KMS-11 (cell line): ENCODE data around the gene RRBP1.

ENCODE experiments used
- H2AFZ ChIP-seq: fragments of 200-600 bp; sonication (generic); 2 replicates; pipeline ENCODE4 v1.6.1; 2016; ENCODE audit warnings: antibody characterized with exemption, mixed run types, low read depth
- H3K27ac ChIP-seq: fragments of 200-600 bp; sonication (generic); 2 replicates; pipeline ENCODE4 v1.6.1; 2016; ENCODE audit warnings: mild to moderate bottlenecking, mixed run types
- H3K27me3 ChIP-seq: fragments of 200-600 bp; sonication (generic); 2 replicates; pipeline ENCODE4 v1.6.1; 2017; ENCODE audit warnings: mild to moderate bottlenecking, low read depth, mixed run types, moderate library complexity; ENCODE audit not compliant: insufficient read depth
- H3K36me3 ChIP-seq: fragments of 200-600 bp; sonication (generic); 2 replicates; pipeline ENCODE4 v1.6.1; 2017; ENCODE audit warnings: mild to moderate bottlenecking, mixed run types; ENCODE audit not compliant: insufficient read depth
- H3K4me1 ChIP-seq: fragments of 200-600 bp; sonication (generic); 2 replicates; pipeline ENCODE4 v1.6.1; 2016; ENCODE audit warnings: mild to moderate bottlenecking, low read depth, mixed run types; ENCODE audit not compliant: poor library complexity, severe bottlenecking
- H3K4me2 ChIP-seq: fragments of 200-600 bp; sonication (generic); 2 replicates; pipeline ENCODE4 v1.7.0; 2016; ENCODE audit warnings: mild to moderate bottlenecking, mixed run types
- H3K4me3 ChIP-seq: fragments of 200-600 bp; sonication (generic); IDR thresholded peaks from 2 replicates; pipeline ENCODE4 v1.6.1; 2017; ENCODE audit warnings: low read depth, low read length, mixed read lengths; ENCODE audit not compliant: insufficient read depth
- H3K79me2 ChIP-seq: fragments of 200-600 bp; sonication (generic); 2 replicates; pipeline ENCODE4 v1.6.1; 2016; ENCODE audit warnings: low read depth, mixed run types; ENCODE audit not compliant: insufficient read depth
- H3K9ac ChIP-seq: fragments of 200-600 bp; sonication (generic); 2 replicates; pipeline ENCODE4 v1.6.1; 2016; ENCODE audit warnings: mild to moderate bottlenecking, mixed run types
- H4K20me1 ChIP-seq: fragments of 200-600 bp; sonication (generic); 2 replicates; pipeline ENCODE4 v1.6.1; 2016; ENCODE audit warnings: mild to moderate bottlenecking, mixed run types; ENCODE audit not compliant: insufficient read depth
- CTCF ChIP-seq: fragments of 200-600 bp; sonication (generic); conservative IDR thresholded peaks from 2 replicates; pipeline ENCODE4 v1.6.1; 2017; ENCODE audit warnings: low read depth, mild to moderate bottlenecking, antibody characterized with exemption, low read length, moderate library complexity, mixed read lengths

The RRBP1 gene

GRCh38 chr20:17610566-17611289 lies 71.3 kb downstream of the RRBP1 start:
- Histone ChIP-seq H4K20me1 (no peaks in the 10 kb centered on the region), H3K36me3 (no peaks in the 10 kb centered on the region), H3K4me3 (no peak overlapping the region), H3K27me3 (no peaks in the 10 kb centered on the region), H3K4me2 (no peak overlapping the region), H3K9ac (no peak overlapping the region), H2AFZ (no peak overlapping the region), H3K27ac (no peak overlapping the region), H3K4me1 (no peaks in the 10 kb centered on the region), H3K79me2 (no peaks in the 10 kb centered on the region)
- TF ChIP-seq CTCF: no peak

GRCh38 chr20:17609811-17610377 lies 72.1 kb downstream of the RRBP1 start:
- Histone ChIP-seq H2AFZ (no peak overlapping the region), H4K20me1 (no peaks in the 10 kb centered on the region), H3K4me2 (no peak overlapping the region), H3K4me1 (no peaks in the 10 kb centered on the region), H3K36me3 (no peaks in the 10 kb centered on the region), H3K79me2 (no peaks in the 10 kb centered on the region), H3K27me3 (no peaks in the 10 kb centered on the region), H3K4me3 (no peak overlapping the region), H3K9ac (no peak overlapping the region), H3K27ac (no peak overlapping the region)
- TF ChIP-seq CTCF: no peak

- Histone ChIP-seq H3K79me2 (no peaks in the 10 kb centered on the region), H3K4me3 (no peak overlapping the region), H3K4me2 (no peak overlapping the region), H3K9ac (no peak overlapping the region), H4K20me1 (no peaks in the 10 kb centered on the region), H3K36me3 (no peaks in the 10 kb centered on the region), H3K27me3 (no peaks in the 10 kb centered on the region), H3K27ac (no peak overlapping the region), H3K4me1 (no peaks in the 10 kb centered on the region), H2AFZ (no peak overlapping the region)
- no peak for TF ChIP-seq CTCF
Observed at GRCh38 chr20:17608701-17609497, 73.1 kb downstream of the RRBP1 start.

GRCh38 chr20:17606001-17606400 lies 76.0 kb downstream of the RRBP1 start:
- H3K27ac ChIP-seq: no peak overlapping the region
- no peak for TF ChIP-seq CTCF

More at GRCh38 chr20:17606001-17606400, 76.0 kb downstream of the RRBP1 start:
- H4K20me1 ChIP-seq: no peaks in the 10 kb centered on the region
- H3K4me2 ChIP-seq: no peak overlapping the region
- no peaks in the 10 kb centered on the region for H3K36me3 ChIP-seq
- no peaks in the 10 kb centered on the region for H3K4me1 ChIP-seq
- no peak overlapping the region for H2AFZ ChIP-seq
- H3K27me3 ChIP-seq: no peaks in the 10 kb centered on the region
- no peak overlapping the region for H3K9ac ChIP-seq
- no peak overlapping the region for H3K4me3 ChIP-seq
- H3K79me2 ChIP-seq: no peaks in the 10 kb centered on the region
